BJ (cell line): ENCODE data around the gene NRSN1. TPM values are rescaled to one million over a fixed set of nuclear protein-coding genes. Genes with fewer than 3 reads are reported as not detected.
"Not testable (repeated sequence)": the region's sequence is repeated elsewhere in the genome, so short reads cannot be mapped to it uniquely, and the experiment has no call there.

Experiments
- CTCF ChIA-PET: fragments of 350-600 bp; formaldehyde crosslinking; extraction: SDS; loops from one replicate; lab custom pipeline; 2021; ENCODE audit warnings: antibody characterized with exemption, inconsistent platforms; lab: Yijun Ruan, JAX
- POLR2A ChIA-PET: fragments of 300-600 bp; sonication (Branson Sonifier 250); formaldehyde crosslinking; extraction: SDS; loops from one replicate; lab custom pipeline; 2021; ENCODE audit warnings: antibody characterized with exemption; lab: Charles Lee
- DNase-seq: peaks from one replicate; pipeline ENCODE4 v3.0.0-alpha.2; 2011; ENCODE audit warnings: low read depth
- H3K27me3 ChIP-seq: 2 replicates; pipeline ENCODE4 v1.6.0; 2011; ENCODE audit warnings: low read length; ENCODE audit not compliant: control insufficient read depth, insufficient read depth
- H3K36me3 ChIP-seq: 2 replicates; pipeline ENCODE4 v1.5.1; 2011; ENCODE audit warnings: low read length; ENCODE audit not compliant: control insufficient read depth, insufficient read depth
- H3K4me3 ChIP-seq: 2 replicates; pipeline ENCODE4 v1.5.1; 2011; ENCODE audit warnings: low read depth, mild to moderate bottlenecking, control low read depth, low read length
- polyA plus RNA-seq: library from polyadenylated mRNA; depleted of rRNA; stranded (reverse); fragments of >200 nt; gene quantifications from 2 replicates; pipeline ENCODE4 v1.2.3, GENCODE V29; 2011
- TF ChIP-seq, protein P1 (sequence below): IDR thresholded peaks from 2 replicates; pipeline ENCODE4 v1.5.1; 2011; ENCODE audit warnings: low read depth, mild to moderate bottlenecking, control low read depth, inconsistent platforms, low read length, moderate library complexity; ENCODE audit not compliant: insufficient read depth

The NRSN1 gene
- polyA plus RNA-seq, 1 experiment = not detected

DNA sequence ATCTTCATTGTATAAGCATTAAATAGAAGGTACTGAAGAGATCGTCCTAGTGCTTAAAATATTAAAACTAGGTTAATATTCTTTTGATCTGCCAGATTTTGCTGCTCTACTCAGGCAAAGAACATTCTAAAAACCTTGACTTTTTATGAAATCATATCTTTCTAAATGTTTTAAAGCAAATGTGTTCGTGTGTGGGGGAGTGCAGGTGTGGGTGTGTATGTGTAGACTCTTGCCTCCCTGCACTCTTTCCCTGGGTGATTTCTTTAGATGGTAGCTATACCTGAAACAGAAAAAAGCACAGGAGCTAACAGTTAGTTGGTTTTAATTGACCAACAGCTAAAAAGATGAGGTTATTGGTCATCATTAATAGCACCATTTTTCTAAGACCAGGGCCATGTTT, 5.7 kb downstream of the NRSN1 start:
- TF ChIP-seq, protein P1, sequence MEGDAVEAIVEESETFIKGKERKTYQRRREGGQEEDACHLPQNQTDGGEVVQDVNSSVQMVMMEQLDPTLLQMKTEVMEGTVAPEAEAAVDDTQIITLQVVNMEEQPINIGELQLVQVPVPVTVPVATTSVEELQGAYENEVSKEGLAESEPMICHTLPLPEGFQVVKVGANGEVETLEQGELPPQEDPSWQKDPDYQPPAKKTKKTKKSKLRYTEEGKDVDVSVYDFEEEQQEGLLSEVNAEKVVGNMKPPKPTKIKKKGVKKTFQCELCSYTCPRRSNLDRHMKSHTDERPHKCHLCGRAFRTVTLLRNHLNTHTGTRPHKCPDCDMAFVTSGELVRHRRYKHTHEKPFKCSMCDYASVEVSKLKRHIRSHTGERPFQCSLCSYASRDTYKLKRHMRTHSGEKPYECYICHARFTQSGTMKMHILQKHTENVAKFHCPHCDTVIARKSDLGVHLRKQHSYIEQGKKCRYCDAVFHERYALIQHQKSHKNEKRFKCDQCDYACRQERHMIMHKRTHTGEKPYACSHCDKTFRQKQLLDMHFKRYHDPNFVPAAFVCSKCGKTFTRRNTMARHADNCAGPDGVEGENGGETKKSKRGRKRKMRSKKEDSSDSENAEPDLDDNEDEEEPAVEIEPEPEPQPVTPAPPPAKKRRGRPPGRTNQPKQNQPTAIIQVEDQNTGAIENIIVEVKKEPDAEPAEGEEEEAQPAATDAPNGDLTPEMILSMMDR = no peak
- CTCF ChIA-PET = no interaction called here
- POLR2A ChIA-PET = no interaction called here

DNA sequence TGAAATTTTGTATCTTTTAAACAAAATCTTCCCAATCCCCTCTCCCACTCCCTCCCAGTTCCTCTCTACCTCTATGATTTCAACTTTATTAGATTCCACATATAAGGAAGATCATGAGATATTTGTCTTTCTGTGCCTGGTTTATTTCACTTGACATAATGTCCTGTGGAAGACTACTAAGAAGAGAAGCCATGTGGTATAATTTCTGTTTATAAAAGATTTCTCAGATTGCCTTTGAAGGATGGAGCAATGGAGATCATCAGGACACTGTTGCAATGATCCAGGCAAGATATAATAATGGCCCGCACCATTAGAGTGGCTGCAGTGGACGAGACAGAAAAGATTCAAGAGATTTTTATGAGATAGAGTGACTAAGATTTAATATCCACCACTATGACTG, 13.1 kb downstream of the NRSN1 start:
- H3K4me3 ChIP-seq = no peak overlapping the region
- H3K36me3 ChIP-seq = no peaks in the 10 kb centered on the region
- TF ChIP-seq, protein P1 = no peak
- DNase-seq = no peak
- POLR2A ChIA-PET = no interaction called here
- CTCF ChIA-PET = no interaction called here
- H3K27me3 ChIP-seq = no peaks in the 10 kb centered on the region

More for the DNA sequence above, 5.7 kb downstream of the NRSN1 start:
- Histone ChIP-seq H3K4me3 (no peak overlapping the region), H3K36me3 (no peaks in the 10 kb centered on the region), H3K27me3 (no peaks in the 10 kb centered on the region)
- no peak for DNase-seq

DNA sequence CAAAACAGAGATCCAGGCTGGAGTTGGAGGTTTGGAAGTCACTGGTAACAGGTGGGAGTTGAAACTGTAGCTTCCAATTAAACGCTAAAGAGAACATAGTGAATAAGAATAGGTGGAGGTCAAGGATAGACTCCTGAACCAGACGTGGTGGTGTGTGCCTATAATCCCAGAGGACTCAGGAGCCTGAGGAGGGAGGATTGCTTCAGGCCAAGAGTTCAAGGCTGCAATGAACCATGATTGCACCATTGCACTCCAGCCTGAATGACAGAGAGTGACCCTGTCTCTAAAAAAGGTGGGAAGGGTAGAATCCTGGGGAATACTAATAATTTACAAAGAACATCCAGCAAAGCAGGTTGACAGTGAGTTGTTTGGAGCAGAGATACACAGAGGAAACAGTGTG, 13.6 kb downstream of the NRSN1 start:
- ChIA-PET POLR2A (no interaction called here), CTCF (no interaction called here)
- DNase-seq = no peak
- Histone ChIP-seq H3K27me3 (no peaks in the 10 kb centered on the region), H3K36me3 (no peaks in the 10 kb centered on the region), H3K4me3 (no peak overlapping the region)
- TF ChIP-seq, protein P1 = no peak

DNA sequence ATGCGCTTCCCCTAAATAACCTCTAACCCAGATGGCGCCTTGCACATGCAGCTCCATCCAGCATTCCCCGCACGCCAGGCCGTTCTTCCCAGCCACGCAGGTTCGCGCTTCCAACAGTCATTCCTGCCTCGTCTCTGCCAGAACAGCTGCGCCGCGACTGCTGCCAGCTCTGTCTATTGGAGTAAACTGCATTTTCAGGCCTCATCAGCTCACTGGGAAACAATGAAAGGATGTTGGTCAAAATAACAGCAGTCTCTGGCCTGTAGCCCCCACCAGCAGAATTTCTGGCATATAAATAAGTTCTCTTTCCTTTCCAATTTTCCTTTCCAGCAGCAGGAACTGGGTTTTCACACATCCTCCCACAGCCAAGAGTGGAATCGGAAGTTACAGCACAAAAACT, 14.6 kb downstream of the NRSN1 start:
- no peaks in the 10 kb centered on the region for H3K36me3 ChIP-seq
- no peaks in the 10 kb centered on the region for H3K27me3 ChIP-seq
- DNase-seq = no peak
- TF ChIP-seq, protein P1 = no peak
- ChIA-PET POLR2A (no interaction called here), CTCF (no interaction called here)
- no peak overlapping the region for H3K4me3 ChIP-seq

DNA sequence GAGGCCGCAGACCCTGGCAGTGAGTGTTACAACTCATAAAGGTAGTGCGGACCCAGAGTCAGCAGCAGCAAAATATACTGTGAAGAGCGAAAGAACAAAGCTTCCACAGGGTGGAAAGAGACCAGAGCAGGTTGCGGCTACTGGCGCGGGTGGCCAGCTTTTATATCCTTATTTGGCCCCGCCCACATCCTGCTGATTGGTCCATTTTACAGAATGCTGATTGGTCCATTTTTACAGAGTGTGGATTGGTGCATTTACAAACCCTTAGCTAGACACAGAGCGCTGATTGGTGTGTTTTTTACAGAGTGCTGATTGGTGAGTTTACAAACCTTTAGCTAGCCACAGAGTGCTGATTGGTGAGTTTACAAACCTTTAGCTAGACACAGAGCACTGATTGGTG, 16.7 kb downstream of the NRSN1 start:
- CTCF ChIA-PET, H3K27me3 ChIP-seq, H3K4me3 ChIP-seq, H3K36me3 ChIP-seq, DNase-seq, POLR2A ChIA-PET: not testable (repeated sequence)

DNA sequence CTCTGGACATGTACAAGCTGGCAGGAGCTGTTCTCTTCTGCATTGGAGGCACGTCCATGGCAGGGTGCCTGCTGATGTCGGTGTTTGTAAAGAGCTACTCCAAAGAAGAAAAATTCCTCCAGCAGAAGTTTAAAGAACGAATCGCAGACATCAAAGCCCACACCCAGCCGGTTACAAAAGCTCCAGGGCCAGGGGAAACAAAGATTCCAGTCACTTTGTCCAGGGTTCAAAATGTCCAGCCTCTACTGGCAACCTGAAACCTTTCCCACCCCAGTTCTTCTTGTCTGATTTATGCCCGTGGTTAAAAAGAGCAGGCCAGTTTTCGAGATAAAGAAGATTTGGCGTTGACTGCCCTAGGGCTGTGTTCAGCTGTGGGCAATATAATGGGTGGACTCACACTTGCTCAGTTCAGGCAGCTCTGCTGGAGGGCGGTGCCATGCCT, 19.7 kb downstream of the NRSN1 start:
- CTCF ChIA-PET = no interaction called here

More for the DNA sequence above, 19.7 kb downstream of the NRSN1 start:
- no peak overlapping the region for H3K4me3 ChIP-seq
- no peaks in the 10 kb centered on the region for H3K27me3 ChIP-seq
- DNase-seq = no peak
- TF ChIP-seq, protein P1 = no peak
- no peaks in the 10 kb centered on the region for H3K36me3 ChIP-seq
- POLR2A ChIA-PET = no interaction called here
